ENCODE results near the gene FERMT3.

DNA sequence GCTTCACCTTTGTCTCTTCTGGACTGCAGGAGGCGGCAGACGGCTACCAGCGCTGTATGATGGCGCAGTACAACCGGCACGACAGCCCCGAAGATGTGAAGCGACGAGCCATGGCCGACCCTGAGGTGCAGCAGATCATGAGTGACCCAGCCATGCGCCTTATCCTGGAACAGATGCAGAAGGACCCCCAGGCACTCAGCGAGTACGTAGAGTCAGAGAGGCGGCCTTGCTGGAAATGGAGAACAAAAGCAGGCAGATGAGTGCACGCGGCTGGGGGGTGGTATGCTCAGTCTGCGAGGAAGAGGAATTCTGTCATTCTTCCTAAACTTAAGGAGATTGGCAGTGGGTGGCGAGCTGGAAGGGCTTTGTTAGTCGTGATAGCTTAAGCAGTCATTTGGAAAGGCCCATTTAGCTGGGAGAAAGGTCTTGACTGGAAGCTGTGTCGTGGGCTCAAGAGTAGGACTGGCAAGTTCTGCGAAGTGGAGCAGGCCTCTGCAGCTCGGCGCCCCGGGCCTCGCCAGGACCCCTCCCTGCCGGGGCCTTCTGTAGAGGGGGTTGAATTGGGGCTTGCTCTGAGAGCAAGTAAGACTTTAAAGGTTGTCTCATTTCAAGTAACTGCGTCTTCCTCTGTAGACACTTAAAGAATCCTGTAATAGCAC is 3.0 kb upstream of the FERMT3 start:
- TF ChIP-seq, protein P1, sequence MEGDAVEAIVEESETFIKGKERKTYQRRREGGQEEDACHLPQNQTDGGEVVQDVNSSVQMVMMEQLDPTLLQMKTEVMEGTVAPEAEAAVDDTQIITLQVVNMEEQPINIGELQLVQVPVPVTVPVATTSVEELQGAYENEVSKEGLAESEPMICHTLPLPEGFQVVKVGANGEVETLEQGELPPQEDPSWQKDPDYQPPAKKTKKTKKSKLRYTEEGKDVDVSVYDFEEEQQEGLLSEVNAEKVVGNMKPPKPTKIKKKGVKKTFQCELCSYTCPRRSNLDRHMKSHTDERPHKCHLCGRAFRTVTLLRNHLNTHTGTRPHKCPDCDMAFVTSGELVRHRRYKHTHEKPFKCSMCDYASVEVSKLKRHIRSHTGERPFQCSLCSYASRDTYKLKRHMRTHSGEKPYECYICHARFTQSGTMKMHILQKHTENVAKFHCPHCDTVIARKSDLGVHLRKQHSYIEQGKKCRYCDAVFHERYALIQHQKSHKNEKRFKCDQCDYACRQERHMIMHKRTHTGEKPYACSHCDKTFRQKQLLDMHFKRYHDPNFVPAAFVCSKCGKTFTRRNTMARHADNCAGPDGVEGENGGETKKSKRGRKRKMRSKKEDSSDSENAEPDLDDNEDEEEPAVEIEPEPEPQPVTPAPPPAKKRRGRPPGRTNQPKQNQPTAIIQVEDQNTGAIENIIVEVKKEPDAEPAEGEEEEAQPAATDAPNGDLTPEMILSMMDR (IDR thresholded peaks at IDR 0.05; ENCODE audit: low read depth, low read length, poor library complexity, severe bottlenecking) = no peak
- TF ChIP-seq EZH2phosphoT487 (IDR thresholded peaks at IDR 0.05; ENCODE audit: borderline replicate concordance, low read length) = no peak
